K562 (cell line): ENCODE measurements around the gene ESRRB. TPM values are rescaled to one million over a fixed set of nuclear protein-coding genes. Genes with fewer than 3 reads are reported as not detected.

Experiments used
- ATAC-seq: fragments of 200-7000 bp; cut with Tn5 transposase; 3 replicates; pipeline ENCODE4 v1.9.1; 2020; ENCODE audit warnings: moderate library complexity
- BruUV-seq: library from RNA; stranded (reverse); fragments of 400-500 nt; replicated peaks from 2 replicates; lab custom pipeline; 2021; lab: Mats Ljungman, UMichigan
- CTCF ChIA-PET: fragments of 300-600 bp; formaldehyde crosslinking; extraction: SDS; loops from one replicate; lab custom pipeline; 2021; ENCODE audit warnings: low intra/inter-chr PET ratio; lab: Yijun Ruan, JAX
- POLR2A ChIA-PET: fragments of 300-600, 350-650 bp; sonication (Branson Sonifier 250); formaldehyde crosslinking; extraction: SDS; loops from one replicate; lab custom pipeline; 2021; ENCODE audit warnings: antibody characterized with exemption, inconsistent platforms; lab: Yijun Ruan, JAX
- DNase-seq, 4 experiments: peaks; one replicate each; pipeline versions ENCODE4 v3.0.0 to v3.0.0-alpha.2; 2011 to 2018; ENCODE audit warnings: low spot score in 3 of 4, mixed read lengths in 3 of 4; ENCODE audit errors: extremely low read depth in 1 of 4
- FAIRE-seq: peaks from 2 replicates; lab custom pipeline; 2011; peaks lifted over from hg19 to GRCh38; lab: Jason Lieb, UNC
- H2AFZ ChIP-seq: 2 replicates; pipeline ENCODE4 v1.6.0; 2011; ENCODE audit warnings: low read depth, low read length, control low read depth, inconsistent platforms
- H3K27ac ChIP-seq: fragments of 200-600 bp; 3 replicates; pipeline ENCODE4 v1.8.0; 2011; ENCODE audit warnings: low read depth, mild to moderate bottlenecking, control low read depth, inconsistent platforms, low read length, moderate library complexity, mixed read lengths; ENCODE audit errors: extremely low read depth
- H3K27me3 ChIP-seq, 2 experiments: fragments of 300-600 bp in 1 of 2; 2 replicates in 1 of 2; 3 replicates in 1 of 2; pipeline versions ENCODE4 v1.6.0 to v1.8.0; 2011; ENCODE audit warnings: inconsistent platforms in 2 of 2, low read length in 2 of 2, mild to moderate bottlenecking in 1 of 2, mixed read lengths in 1 of 2, moderate library complexity in 1 of 2; ENCODE audit not compliant: control insufficient read depth in 2 of 2, insufficient read depth in 2 of 2
- H3K36me3 ChIP-seq: fragments of 300-600 bp; 3 replicates; pipeline ENCODE4 v1.8.0; 2011; ENCODE audit warnings: mild to moderate bottlenecking, low read length, inconsistent platforms; ENCODE audit not compliant: control insufficient read depth, insufficient read depth
- H3K4me1 ChIP-seq, 2 experiments: fragments of 200-600 bp in 1 of 2; replicated peaks in 1 of 2; 2 replicates in 1 of 2; 3 replicates in 1 of 2; pipeline versions ENCODE4 v1.5.1 to v1.8.0; 2011; ENCODE audit warnings: inconsistent platforms in 2 of 2, low read length in 2 of 2, mild to moderate bottlenecking in 1 of 2, mixed read lengths in 1 of 2, moderate library complexity in 1 of 2; ENCODE audit not compliant: control insufficient read depth in 2 of 2, insufficient read depth in 2 of 2
- H3K4me2 ChIP-seq: 2 replicates; pipeline ENCODE4 v1.6.1; 2011; ENCODE audit warnings: low read length, control low read depth, inconsistent platforms, mixed read lengths; ENCODE audit not compliant: insufficient read depth
- H3K4me3 ChIP-seq: fragments of 200-600 bp; sonication (generic), shearing (Covaris generic); 2 replicates; pipeline ENCODE4 v1.5.1; 2016; ENCODE audit warnings: control low read depth, inconsistent platforms
- H3K79me2 ChIP-seq: fragments of 200-600 bp; 3 replicates; pipeline ENCODE4 v1.8.0; 2011; ENCODE audit warnings: low read length, inconsistent platforms; ENCODE audit not compliant: control insufficient read depth, insufficient read depth
- H3K9ac ChIP-seq, 2 experiments: 2 replicates each; pipeline versions ENCODE4 v1.6.0 to v1.6.1; 2011; ENCODE audit warnings: low read depth in 2 of 2, low read length in 2 of 2, control low read depth in 1 of 2, inconsistent platforms in 1 of 2, mild to moderate bottlenecking in 1 of 2, mixed read lengths in 1 of 2; ENCODE audit not compliant: insufficient read depth in 1 of 2
- H3K9me1 ChIP-seq: one replicate; pipeline ENCODE4 v1.6.0; 2011; ENCODE audit warnings: inconsistent platforms, mild to moderate bottlenecking, low read length, moderate library complexity; ENCODE audit not compliant: control insufficient read depth, insufficient read depth
- H3K9me3 ChIP-seq: replicated peaks from 2 replicates; pipeline ENCODE4 v1.5.1; 2011; ENCODE audit warnings: low read depth, low read length, inconsistent platforms; ENCODE audit not compliant: control insufficient read depth, insufficient read depth
- H4K20me1 ChIP-seq: replicated peaks from 2 replicates; pipeline ENCODE4 v1.6.1; 2011; ENCODE audit warnings: low read length, inconsistent platforms, mixed read lengths; ENCODE audit not compliant: control insufficient read depth, insufficient read depth
- SMARCE1 ChIP-seq: fragments of 450-650 bp; IDR thresholded peaks from 2 replicates; pipeline ENCODE4 v1.7.1; 2016; ENCODE audit warnings: mild to moderate bottlenecking
- SNRNP70 ChIP-seq: fragments of 200-400 bp; formaldehyde crosslinking; optimal IDR thresholded peaks from 2 replicates; pipeline ENCODE3; 2017; ENCODE audit warnings: low read depth, low read length
- ZNF134 ChIP-seq: fragments of 250-450 bp; sonication (Bioruptor Pico); conservative IDR thresholded peaks from 2 replicates; pipeline ENCODE4 v1.4.0; 2020
- WGBS: fragments of 100-300 bp; shearing (Covaris generic); methylation state at CpG from one replicate; pipeline ENCODE4 v1.1.6; 2016; ENCODE audit warnings: low coverage, mixed read lengths; ENCODE audit not compliant: insufficient coverage; ENCODE audit errors: missing lambda C conversion rate; 5-methylcytosine and 5-hydroxymethylcytosine counted together
- in situ Hi-C: fragments of 300-500 bp; cut with MboI; formaldehyde crosslinking; loops from 4 replicates; pipeline ENCODE4 v1.15.0; 2018; ENCODE audit warnings: inconsistent platforms, mixed read lengths
- intact Hi-C: fragments of 100-400 bp; cut with micrococcal nuclease; formaldehyde crosslinking; loops from 2 replicates; pipeline ENCODE4 v1.14.2; 2022
- polyA plus RNA-seq, 8 experiments: library from polyadenylated mRNA; depleted of rRNA in 4 of 8; stranded (reverse) in 5 of 8; unstranded in 3 of 8; fragments of >200 nt; fragmentation: Nextera tagmentation in 2 of 8; fragmentation: Illumina TruSeq in 1 of 8; extraction: Ambion mirVana in 2 of 8; extraction: Trizol in 1 of 8; gene quantifications; 2 replicates each; pipeline versions ENCODE4 v1.2.1 to v1.2.3, GENCODE V29; 2011 to 2014; ENCODE audit warnings: inconsistent platforms in 1 of 8, missing spikeins in 1 of 8
- total RNA-seq, 7 experiments: library from RNA; depleted of rRNA in 6 of 7; stranded (reverse); fragments of >200 nt in 6 of 7; fragmentation: Illumina TruSeq in 2 of 7; extraction: Trizol in 2 of 7; gene quantifications; 2 replicates each; pipeline versions ENCODE4 v1.2.1 to v1.2.3, GENCODE V29; 2011 to 2021; ENCODE audit warnings: low replicate concordance in 1 of 7
- TF ChIP-seq, protein P1 (sequence below): fragments of 250-450 bp; sonication (Bioruptor Pico); IDR thresholded peaks from 2 replicates; pipeline ENCODE4 v1.4.0; 2020; ENCODE audit warnings: mild to moderate bottlenecking
- TF ChIP-seq, protein P2 (sequence below): sonication (generic); formaldehyde crosslinking; IDR thresholded peaks from 2 replicates; pipeline ENCODE4 v1.8.0; 2022; ENCODE audit warnings: missing genetic modification reagents, mild to moderate bottlenecking, borderline replicate concordance
- TF ChIP-seq, protein P3 (sequence below): fragments of 250-450 bp; sonication (Bioruptor Pico); IDR thresholded peaks from 2 replicates; pipeline ENCODE4 v1.5.0; 2021; ENCODE audit warnings: mild to moderate bottlenecking, borderline replicate concordance

Gene ESRRB
- total and polyA plus RNA-seq, 9 of the 15 experiments (the other 6 are each of a cell fraction or from before 2014, with no cell fraction given): 3.2 to 24.7 (median 14.5) TPM

DNA sequence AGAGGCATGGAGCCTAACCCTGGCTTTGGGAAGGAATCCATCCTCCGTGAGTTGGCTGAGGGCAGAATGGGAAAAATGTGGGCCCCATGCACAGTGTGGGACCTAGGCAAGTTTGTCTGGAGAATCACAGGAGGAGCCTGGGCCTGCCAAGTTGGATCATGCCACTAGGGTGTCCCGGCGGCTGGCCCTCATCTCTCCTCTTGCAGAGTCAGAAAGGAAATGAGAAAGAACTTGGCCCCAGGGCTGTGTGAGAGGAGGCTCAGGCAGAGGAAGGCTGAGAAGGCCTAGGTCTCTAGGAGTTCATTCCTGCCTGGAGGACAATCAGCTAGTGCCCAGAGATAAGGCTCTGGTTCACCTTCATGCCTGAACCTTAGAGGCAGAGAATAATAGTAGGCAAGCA, 2.5 kb upstream of the ESRRB start:
- 86% methylated on average over 1 of the region's 3 CpGs for WGBS
- Histone ChIP-seq H4K20me1 (no peaks in the 10 kb centered on the region), H3K9me3 (no peaks in the 10 kb centered on the region), H3K27me3 (no peaks in the 10 kb centered on the region), H3K36me3 (peaks cover 7% of the 10 kb centered on the region; the same call in 1 of the 3 replicates), H3K27ac (no peak overlapping the region), H2AFZ (no peak overlapping the region), H3K79me2 (no peaks in the 10 kb centered on the region; the same call in 2 of the 3 replicates), H3K4me3 (no peak overlapping the region), H3K4me2 (no peak overlapping the region), H3K4me1 (no peaks in the 10 kb centered on the region; a peak in 1 of 5 replicates), H3K9ac (no peak overlapping the region), H3K9me1 (no peaks in the 10 kb centered on the region)
- FAIRE-seq: no peak
- intact Hi-C loops (no loop called here), in situ Hi-C loops (loop anchor here (10.0 kb wide), 1 partner anchor 319 kb away; no protein-coding TSS in a partner anchor)
- POLR2A ChIA-PET: no interaction called here
- CTCF ChIA-PET: no interaction called here
- no peak for ATAC-seq
- no TSS peak for BruUV-seq
- TF ChIP-seq SNRNP70 (no peak), SMARCE1 (no peak), ZNF134 (CRISPR knock-in tag) (no peak)
- TF ChIP-seq, protein P1, sequence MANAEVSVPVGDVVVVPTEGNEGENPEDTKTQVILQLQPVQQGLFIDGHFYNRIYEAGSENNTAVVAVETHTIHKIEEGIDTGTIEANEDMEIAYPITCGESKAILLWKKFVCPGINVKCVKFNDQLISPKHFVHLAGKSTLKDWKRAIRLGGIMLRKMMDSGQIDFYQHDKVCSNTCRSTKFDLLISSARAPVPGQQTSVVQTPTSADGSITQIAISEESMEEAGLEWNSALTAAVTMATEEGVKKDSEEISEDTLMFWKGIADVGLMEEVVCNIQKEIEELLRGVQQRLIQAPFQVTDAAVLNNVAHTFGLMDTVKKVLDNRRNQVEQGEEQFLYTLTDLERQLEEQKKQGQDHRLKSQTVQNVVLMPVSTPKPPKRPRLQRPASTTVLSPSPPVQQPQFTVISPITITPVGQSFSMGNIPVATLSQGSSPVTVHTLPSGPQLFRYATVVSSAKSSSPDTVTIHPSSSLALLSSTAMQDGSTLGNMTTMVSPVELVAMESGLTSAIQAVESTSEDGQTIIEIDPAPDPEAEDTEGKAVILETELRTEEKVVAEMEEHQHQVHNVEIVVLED (CRISPR knock-in tag): no peak
- TF ChIP-seq, protein P2, sequence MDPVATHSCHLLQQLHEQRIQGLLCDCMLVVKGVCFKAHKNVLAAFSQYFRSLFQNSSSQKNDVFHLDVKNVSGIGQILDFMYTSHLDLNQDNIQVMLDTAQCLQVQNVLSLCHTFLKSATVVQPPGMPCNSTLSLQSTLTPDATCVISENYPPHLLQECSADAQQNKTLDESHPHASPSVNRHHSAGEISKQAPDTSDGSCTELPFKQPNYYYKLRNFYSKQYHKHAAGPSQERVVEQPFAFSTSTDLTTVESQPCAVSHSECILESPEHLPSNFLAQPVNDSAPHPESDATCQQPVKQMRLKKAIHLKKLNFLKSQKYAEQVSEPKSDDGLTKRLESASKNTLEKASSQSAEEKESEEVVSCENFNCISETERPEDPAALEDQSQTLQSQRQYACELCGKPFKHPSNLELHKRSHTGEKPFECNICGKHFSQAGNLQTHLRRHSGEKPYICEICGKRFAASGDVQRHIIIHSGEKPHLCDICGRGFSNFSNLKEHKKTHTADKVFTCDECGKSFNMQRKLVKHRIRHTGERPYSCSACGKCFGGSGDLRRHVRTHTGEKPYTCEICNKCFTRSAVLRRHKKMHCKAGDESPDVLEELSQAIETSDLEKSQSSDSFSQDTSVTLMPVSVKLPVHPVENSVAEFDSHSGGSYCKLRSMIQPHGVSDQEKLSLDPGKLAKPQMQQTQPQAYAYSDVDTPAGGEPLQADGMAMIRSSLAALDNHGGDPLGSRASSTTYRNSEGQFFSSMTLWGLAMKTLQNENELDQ (CRISPR knock-in tag): no peak
- TF ChIP-seq, protein P3, sequence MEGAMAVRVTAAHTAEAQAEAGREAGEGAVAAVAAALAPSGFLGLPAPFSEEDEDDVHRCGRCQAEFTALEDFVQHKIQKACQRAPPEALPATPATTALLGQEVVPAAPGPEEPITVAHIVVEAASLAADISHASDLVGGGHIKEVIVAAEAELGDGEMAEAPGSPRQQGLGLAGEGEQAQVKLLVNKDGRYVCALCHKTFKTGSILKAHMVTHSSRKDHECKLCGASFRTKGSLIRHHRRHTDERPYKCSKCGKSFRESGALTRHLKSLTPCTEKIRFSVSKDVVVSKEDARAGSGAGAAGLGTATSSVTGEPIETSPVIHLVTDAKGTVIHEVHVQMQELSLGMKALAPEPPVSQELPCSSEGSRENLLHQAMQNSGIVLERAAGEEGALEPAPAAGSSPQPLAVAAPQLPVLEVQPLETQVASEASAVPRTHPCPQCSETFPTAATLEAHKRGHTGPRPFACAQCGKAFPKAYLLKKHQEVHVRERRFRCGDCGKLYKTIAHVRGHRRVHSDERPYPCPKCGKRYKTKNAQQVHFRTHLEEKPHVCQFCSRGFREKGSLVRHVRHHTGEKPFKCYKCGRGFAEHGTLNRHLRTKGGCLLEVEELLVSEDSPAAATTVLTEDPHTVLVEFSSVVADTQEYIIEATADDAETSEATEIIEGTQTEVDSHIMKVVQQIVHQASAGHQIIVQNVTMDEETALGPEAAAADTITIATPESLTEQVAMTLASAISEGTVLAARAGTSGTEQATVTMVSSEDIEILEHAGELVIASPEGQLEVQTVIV (CRISPR knock-in tag): no peak
- no peak for DNase-seq
